Measurements from ENCODE around the gene SPTBN5. TPM values are rescaled to one million over a fixed set of nuclear protein-coding genes. Genes with fewer than 3 reads are reported as not detected.

The SPTBN5 gene
- total RNA-seq, 1 experiment from 2014 or later: not detected

- DNase-seq (ENCODE audit: low spot score): no peak
These were observed 27.6 kb downstream of the SPTBN5 start for GRCh38 chr15:41866263-41866703.

- DNase-seq (ENCODE audit: low spot score): no peak
These were observed 28.3 kb downstream of the SPTBN5 start for GRCh38 chr15:41865490-41866055.

GRCh38 chr15:41862515-41863116 lies 31.2 kb downstream of the SPTBN5 start:
- DNase-seq (ENCODE audit: low spot score): no peak

- no peak for DNase-seq (ENCODE audit: low spot score)
These were observed 32.0 kb downstream of the SPTBN5 start for GRCh38 chr15:41861736-41862356.

- no peak for DNase-seq (ENCODE audit: low spot score)
These were observed 33.6 kb downstream of the SPTBN5 start for GRCh38 chr15:41860049-41860828.

GRCh38 chr15:41858756-41859155 lies 35.1 kb downstream of the SPTBN5 start:
- DNase-seq (ENCODE audit: low spot score): no peak

GRCh38 chr15:41857316-41857715 lies 36.5 kb downstream of the SPTBN5 start:
- DNase-seq (ENCODE audit: low spot score): no peak

- DNase-seq (ENCODE audit: low spot score): no peak
These were observed 37.1 kb downstream of the SPTBN5 start for GRCh38 chr15:41856716-41857115.

- DNase-seq (ENCODE audit: low spot score): no peak
These were observed 37.6 kb downstream of the SPTBN5 start for GRCh38 chr15:41856262-41856661.

- DNase-seq (ENCODE audit: low spot score): no peak
These were observed 38.4 kb downstream of the SPTBN5 start for GRCh38 chr15:41855261-41855961.

GRCh38 chr15:41854443-41854842 lies 39.4 kb downstream of the SPTBN5 start:
- no peak for DNase-seq (ENCODE audit: low spot score)

GRCh38 chr15:41853831-41854230 lies 40.0 kb downstream of the SPTBN5 start:
- DNase-seq (ENCODE audit: low spot score): no peak

- no peak for DNase-seq (ENCODE audit: low spot score)
These were observed 40.9 kb downstream of the SPTBN5 start for GRCh38 chr15:41852736-41853590.

GRCh38 chr15:41851755-41852370 lies 42.0 kb downstream of the SPTBN5 start:
- DNase-seq (ENCODE audit: low spot score): no peak

- no peak for DNase-seq (ENCODE audit: low spot score)
These were observed 42.7 kb downstream of the SPTBN5 start for GRCh38 chr15:41851167-41851523.

- DNase-seq (ENCODE audit: low spot score): no peak
These were observed 43.2 kb downstream of the SPTBN5 start for GRCh38 chr15:41850482-41851166.

GRCh38 chr15:41849861-41850260 lies 44.0 kb downstream of the SPTBN5 start:
- DNase-seq (ENCODE audit: low spot score): no peak

GRCh38 chr15:41849204-41849603 lies 44.6 kb downstream of the SPTBN5 start:
- DNase-seq (ENCODE audit: low spot score): no peak

GRCh38 chr15:41848631-41849030 lies 45.2 kb downstream of the SPTBN5 start:
- DNase-seq (ENCODE audit: low spot score): no peak

- DNase-seq (ENCODE audit: low spot score): no peak
These were observed 45.9 kb downstream of the SPTBN5 start for GRCh38 chr15:41847981-41848380.

Measured in H4 (cell line).